Measurements from ENCODE around the gene SLC26A2.
A peak's percentile ranks its signal among the peaks of the same experiment; 100 is the strongest.
"Not testable (repeated sequence)": the region's sequence is repeated elsewhere in the genome, so short reads cannot be mapped to it uniquely, and the experiment has no call there.

Gene SLC26A2

GRCh38 chr5:149937610-149938009 lies 22.9 kb upstream of the SLC26A2 start:
- DNase-seq (ENCODE audit: low spot score) = no peak

DNA sequence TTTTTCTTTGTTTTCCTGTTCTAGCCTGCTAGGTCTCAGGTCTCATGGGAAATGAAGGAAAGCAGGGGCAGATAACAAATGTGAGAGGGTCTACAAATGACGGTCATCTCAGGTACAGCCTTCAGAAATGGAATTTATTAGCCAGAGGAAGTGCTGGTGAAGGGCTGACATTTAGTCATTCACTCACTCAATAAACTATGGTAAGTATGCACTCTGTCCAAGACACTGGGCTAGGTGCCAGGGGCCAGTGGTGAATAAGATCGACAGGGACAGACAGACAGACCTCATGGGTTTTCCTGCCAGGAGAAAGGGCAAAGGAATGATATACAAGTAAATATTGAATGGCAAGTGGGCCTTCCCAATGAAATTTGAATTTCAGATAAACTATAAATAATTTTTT lies 22.3 kb upstream of the SLC26A2 start:
- DNase-seq (ENCODE audit: low spot score) = peak; percentile 55

DNA sequence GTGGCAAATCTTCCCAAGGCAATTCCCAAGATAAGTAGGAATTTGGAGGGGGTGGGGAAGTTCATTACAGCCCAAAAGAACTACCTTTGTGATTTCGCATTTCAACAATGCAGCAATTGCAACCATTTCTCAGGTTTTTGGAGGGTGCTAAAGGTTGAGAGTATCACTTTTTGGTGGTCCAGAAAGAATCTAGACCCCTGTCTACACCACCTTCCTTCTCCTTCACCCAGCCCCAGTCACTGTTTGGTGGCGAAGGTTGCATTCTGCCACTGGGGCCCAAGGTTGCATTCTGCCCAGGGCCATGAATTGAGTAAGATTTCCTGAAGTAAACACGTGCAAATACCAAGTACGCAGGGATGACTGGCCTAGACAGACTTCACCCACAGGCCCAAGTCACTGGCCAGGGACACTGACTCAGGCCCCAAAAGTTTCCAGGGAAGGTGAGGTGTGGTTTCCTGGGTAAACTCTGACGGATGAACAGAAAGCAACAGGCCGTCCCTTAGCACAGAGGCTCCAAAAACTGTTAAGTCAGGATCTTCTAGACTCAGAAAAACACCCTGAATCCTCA lies 21.7 kb upstream of the SLC26A2 start:
- peak; percentile 76 for DNase-seq (ENCODE audit: low spot score)

DNA sequence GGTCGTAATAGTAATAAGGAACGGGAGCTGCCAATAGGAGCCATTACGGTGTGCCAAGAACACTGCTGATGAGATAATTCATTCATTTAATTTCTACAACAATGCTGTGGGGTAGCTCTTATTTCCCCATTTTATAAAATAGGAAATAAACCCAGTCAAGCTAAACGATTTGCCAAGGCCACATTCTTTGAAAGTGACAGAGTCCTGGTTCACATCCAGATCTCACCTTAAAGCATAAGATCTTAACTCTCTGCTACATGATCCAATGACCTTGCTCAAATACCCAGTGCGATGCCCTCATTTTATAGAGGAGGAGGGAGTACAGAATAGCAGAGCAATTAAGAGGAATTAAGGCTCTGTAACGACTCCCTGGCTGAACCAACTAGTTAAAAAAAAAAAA lies 21.0 kb upstream of the SLC26A2 start:
- no peak for DNase-seq (ENCODE audit: low spot score)

- DNase-seq (ENCODE audit: low spot score) = no peak
These were observed 20.4 kb upstream of the SLC26A2 start for GRCh38 chr5:149940077-149940574.

DNA sequence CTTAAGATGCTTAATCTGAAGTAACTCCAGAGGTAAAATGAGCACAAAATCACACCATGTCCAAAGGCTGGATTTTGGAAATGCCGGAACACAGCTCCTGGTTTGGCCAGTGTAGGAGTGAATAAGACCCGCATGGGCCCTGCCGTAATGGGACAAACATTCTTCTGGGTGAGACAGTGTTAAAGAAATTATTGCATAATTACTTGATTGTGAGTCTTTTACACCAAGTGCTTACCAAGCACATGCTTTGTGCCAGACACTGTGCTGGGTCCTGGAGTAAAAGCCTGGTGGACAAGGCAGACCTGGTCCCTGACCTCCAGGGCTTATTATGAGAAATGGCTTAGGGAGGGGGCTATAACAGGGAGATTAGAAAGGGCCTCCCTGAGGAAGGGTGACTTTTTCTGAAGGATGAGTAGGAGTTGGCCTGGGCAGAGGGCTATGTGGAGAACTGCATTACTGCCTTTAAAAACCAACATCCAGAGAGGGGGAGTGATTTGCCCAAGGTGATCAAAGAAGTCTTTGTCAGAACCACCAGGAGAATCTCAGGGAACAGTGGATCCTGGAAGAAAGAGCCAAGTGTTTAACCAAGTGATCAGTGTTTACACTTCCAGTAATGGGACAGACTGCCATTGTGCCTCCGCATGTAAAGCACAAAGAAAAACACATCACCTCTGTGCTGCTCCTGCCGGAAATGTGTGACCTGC lies 19.5 kb upstream of the SLC26A2 start:
- no peak for DNase-seq (ENCODE audit: low spot score)

DNA sequence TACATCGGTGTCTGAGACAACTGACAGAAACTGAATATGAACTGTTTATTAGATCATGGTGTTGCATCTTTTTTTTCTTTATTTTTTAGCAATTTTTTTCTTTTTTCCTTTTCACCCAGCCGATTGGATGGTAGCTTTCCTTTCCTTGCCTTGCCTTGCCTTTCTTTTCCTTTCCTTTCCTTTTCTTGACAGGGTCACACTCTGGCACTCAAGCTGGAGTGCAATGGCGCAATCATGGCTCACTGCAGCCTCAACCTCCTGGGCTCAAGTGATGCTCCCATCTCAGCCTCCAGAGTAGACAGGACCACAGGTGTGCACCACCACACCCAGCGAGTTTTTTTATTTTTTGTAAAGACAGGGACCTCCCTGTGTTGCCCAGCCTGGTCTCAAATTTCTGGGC lies 18.8 kb upstream of the SLC26A2 start:
- DNase-seq (ENCODE audit: low spot score) = no peak

- DNase-seq (ENCODE audit: low spot score) = no peak
These were observed 18.4 kb upstream of the SLC26A2 start for GRCh38 chr5:149942199-149942598.

DNA sequence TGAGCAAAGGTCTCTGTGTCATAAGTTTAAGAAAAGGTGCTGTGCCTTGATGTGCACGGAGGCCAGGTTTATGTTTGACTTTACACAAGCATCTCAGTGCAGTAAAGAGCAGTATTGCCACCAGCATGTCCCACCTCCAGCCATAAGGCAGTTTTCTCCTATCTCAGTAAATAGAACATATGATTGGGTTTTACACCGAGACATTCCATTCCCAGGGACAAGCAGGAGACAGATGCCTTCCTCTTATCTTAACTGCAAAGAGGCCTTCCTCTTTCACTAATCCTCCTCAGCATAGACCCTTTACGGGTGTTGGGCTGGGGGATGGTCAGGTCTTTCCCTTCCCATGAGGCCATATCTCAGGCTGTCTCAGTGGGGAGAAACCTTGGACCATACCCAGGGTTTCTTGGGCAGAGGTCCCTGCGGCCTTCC lies 17.8 kb upstream of the SLC26A2 start:
- not testable (repeated sequence) for DNase-seq (ENCODE audit: low spot score)

GRCh38 chr5:149943177-149943949 lies 17.2 kb upstream of the SLC26A2 start:
- DNase-seq (ENCODE audit: low spot score) = not testable (repeated sequence)

- no peak for DNase-seq (ENCODE audit: low spot score)
These were observed 15.9 kb upstream of the SLC26A2 start, which contains the start of gene PDE6A for GRCh38 chr5:149944666-149945065. PDE6A (minus strand) TSS chr5:149944793; CDS start chr5:149944673, 120 bp downstream.

DNA sequence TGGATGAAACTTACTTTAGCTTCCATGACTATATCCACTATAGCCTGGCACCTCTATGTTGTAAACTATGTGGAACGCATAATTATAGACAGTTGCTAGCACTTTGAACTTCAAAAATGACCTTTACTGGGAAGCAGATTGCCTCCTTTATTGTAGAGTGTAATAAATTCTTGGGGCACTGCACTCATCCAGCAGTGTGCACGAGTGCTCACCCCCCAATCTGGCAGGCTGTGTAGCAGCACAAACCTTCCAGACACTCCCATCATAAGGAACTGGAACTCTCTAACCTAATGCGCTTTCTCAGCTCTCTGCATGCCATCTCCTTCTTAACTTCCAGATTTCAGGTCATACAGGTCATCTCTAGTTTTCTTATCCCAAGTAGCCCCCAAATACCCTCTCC lies 14.4 kb upstream of the SLC26A2 start:
- no peak for DNase-seq (ENCODE audit: low spot score)

DNA sequence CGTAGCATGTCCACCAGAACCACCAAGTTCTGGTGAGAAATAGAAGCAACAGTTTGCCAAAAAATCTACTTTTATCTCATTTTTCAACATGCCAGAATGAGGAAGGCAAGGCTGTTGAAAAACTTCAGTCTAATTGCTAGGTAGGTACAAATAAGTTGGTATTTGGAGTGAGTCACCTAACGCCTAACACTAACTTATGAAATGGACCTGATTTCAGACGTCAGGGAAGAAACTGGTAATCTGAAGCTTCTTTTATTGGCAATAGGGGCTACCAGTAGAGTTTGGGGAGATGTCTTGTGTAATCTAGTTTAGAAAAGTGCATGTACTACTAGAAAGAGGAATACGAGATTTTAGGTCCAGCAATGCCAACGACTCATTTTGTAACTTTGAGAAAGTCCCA lies 11.6 kb upstream of the SLC26A2 start:
- DNase-seq (ENCODE audit: low spot score) = no peak

DNA sequence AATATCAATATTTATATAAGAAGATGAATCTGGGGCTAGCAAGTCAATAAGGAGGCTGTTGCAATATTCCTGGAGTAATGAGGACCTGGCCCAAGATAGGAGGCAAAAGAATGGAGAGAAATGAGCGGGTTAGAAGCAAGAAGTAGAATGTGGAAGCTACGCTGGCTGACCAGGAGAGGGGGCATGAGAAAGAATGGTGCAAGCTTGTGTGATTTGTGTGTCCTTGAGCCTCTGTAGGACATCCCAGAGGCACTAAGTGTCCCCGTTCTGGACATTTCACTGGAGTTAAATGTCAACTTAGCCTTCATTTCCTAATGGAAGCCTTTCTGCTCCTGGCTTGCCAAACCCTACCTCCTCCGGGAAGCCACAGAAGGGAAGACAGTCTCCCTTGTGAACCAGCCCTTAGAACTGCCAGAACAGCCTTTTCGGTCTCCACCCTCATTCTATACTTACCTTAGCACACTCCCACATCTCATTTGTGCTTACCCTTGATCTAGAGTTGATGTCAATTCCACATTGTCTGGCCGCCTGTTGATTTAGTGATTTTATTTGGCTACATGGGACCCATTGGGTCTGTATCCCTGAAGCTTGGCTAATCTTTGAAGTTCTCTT lies 9.3 kb upstream of the SLC26A2 start:
- DNase-seq (ENCODE audit: low spot score) = no peak

DNA sequence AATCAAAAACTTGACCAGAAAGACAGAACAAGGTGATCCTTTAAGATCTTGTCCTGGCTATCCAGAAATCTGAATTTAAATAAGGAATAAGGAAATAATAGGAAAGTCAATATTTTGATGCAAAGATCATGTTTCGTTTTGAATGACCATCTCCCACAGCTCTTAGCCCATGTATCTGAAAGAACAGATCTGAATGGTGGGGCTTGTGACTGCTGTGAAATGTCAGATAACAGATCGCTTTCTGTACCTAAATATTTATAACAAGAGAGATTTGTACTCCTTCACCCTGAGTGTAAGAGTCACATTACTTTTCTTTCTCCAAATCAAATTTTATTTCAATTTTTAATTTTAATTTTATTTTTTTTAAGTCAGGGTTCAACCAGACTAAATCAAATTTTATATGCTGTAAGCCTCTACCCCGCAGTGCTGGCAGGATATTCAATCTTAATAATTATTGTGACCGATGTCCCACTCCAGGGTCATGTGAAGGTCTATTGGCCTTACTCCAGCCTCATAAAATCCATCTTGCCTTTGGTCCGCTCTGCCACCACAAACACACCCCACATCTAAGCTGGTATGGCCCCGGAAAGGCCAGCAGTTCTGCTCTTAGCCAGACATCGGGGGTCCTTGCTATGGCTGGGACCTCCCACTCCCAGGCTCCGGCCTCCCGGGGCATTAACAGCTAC lies 7.0 kb upstream of the SLC26A2 start:
- DNase-seq (ENCODE audit: low spot score) = no peak

GRCh38 chr5:149954798-149955197 lies 5.8 kb upstream of the SLC26A2 start:
- no peak for DNase-seq (ENCODE audit: low spot score)

DNA sequence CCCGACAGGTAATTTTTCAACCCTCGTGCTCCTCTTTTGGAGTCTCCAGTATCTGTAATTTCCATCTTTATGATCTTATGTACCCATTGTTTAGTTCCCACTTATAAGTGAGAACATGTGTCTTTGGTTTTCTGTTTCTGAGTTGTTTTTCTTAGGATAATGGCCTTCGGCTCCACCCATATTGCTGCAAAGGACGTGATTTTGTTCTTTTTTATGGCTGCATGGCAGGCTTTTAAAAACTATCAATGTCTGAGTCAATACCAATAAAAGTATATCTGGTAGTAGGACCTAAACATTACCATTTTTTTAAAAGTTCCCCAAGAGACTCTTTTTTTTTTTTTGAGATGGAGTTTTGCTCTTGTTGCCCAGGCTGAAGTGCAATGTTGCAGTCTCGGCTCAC lies 3.9 kb upstream of the SLC26A2 start:
- DNase-seq (ENCODE audit: low spot score) = no peak

- no peak for DNase-seq (ENCODE audit: low spot score)
These were observed 2.7 kb upstream of the SLC26A2 start for GRCh38 chr5:149957855-149958254.

DNA sequence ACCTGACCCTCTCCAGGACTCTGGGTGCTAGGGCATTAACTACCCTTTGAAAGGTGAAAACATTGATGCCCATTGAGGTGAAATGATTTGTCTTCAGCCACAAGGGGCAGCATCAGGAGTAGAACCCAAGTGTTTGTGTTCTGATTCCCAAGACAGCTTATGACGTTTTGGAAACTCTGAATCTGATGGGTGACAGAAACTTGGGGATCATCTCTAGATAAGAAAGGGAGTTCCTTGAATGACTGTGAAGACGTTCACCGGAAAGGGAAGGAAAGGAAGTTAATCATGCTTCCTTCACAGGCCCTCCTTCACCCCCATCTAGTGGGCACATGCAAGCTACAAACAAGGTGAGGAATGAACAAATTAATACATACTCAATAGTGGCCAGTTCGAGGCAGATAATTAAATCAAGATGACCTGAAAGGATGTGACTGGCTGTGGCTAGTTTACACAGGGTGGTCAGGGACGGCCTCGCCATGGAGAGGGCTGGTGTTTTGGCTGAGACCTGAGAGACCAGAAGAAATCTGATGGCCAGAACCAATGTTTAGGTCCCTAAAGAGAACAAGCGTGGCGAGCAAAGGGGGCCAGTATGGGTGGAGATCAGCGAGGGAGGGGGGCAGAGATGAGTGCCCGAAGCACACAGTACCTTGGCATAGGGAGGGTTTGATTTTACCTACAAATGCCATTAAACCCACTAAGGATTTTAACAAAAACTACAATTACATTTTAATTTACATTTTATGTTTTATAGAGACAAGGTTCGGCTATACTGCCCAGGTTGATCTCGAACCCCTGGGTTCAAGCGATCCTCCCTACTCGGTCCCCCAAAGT lies 937 bp upstream of the SLC26A2 start:
- peak; percentile 61 for DNase-seq (ENCODE audit: low spot score)

- DNase-seq (ENCODE audit: low spot score) = no peak
These were observed 678 bp downstream of the SLC26A2 start for GRCh38 chr5:149961186-149961685.

DNA sequence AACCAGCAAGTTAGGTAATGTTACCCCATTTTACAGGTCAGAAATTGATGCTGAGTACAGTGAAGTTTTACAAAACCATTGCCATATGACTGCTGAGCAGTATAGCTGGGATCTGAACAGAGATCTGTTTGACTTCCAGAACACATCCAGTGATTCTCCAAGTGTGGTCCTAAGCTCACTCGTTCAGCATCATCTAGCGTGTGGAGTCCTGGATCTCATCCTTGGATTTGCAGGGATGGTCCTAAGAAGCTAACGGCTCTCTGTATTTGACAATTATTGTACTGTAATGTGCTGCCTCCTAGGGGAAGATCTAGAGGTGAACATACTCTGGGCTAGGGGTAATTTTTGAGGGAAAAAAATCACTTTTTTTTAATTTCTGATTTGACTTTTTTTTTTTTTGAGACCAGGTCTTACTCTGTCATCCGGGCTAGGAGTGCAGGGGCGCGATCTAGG lies 1.4 kb downstream of the SLC26A2 start:
- peak; percentile 79 for DNase-seq (ENCODE audit: low spot score)
